ENCODE data around the gene BCAR1. TPM values are rescaled to one million over a fixed set of nuclear protein-coding genes. Genes with fewer than 3 reads are reported as not detected.
"Not testable (repeated sequence)": the region's sequence is repeated elsewhere in the genome, so short reads cannot be mapped to it uniquely, and the experiment has no call there.

The BCAR1 gene
- polyA plus RNA-seq, 3 donors from 2014 or later = not detected

GRCh38 chr16:75282466-75283281, 31.2 kb upstream of the BCAR1 start:
- Mint-ChIP-seq H3K27ac (no peak overlapping the region), H3K4me1 (peaks cover 5 to 6% of the 10 kb centered on the region in 2 donors), H3K4me3 (no peak overlapping the region), H3K36me3 (peaks cover 11 to 22% (median 14%) of the 10 kb centered on the region in 3 donors), H3K9me3 (no peaks in the 10 kb centered on the region), H3K27me3 (ENCODE audit: low read depth in 3 of 3) (peaks cover 27 to 43% (median 40%) of the 10 kb centered on the region in 3 donors)
- DNase-seq = no peak

GRCh38 chr16:75281826-75282225, 30.4 kb upstream of the BCAR1 start:
- DNase-seq = no peak
- Mint-ChIP-seq H3K4me1 (no peaks in the 10 kb centered on the region), H3K4me3 (no peak overlapping the region), H3K27me3 (ENCODE audit: low read depth in 3 of 3) (peaks cover 28 to 40% (median 38%) of the 10 kb centered on the region in 3 donors), H3K36me3 (peaks cover 11 to 22% (median 14%) of the 10 kb centered on the region in 3 donors), H3K9me3 (no peaks in the 10 kb centered on the region), H3K27ac (no peak overlapping the region)

- DNase-seq, H3K4me1 Mint-ChIP-seq, H3K9me3 Mint-ChIP-seq, H3K27ac Mint-ChIP-seq, H3K4me3 Mint-ChIP-seq: not testable (repeated sequence)
- Mint-ChIP-seq H3K36me3 (peaks cover 11 to 19% (median 14%) of the 10 kb centered on the region in 3 donors), H3K27me3 (ENCODE audit: low read depth in 3 of 3) (peaks cover 26 to 34% (median 33%) of the 10 kb centered on the region in 3 donors)
Observed at GRCh38 chr16:75281009-75281408, 29.6 kb upstream of the BCAR1 start.

GRCh38 chr16:75280331-75280804, 28.9 kb upstream of the BCAR1 start:
- Mint-ChIP-seq H3K27me3 (ENCODE audit: low read depth in 3 of 3) (peaks cover 22 to 38% (median 28%) of the 10 kb centered on the region in 3 donors), H3K9me3 (no peaks in the 10 kb centered on the region), H3K4me1 (no peaks in the 10 kb centered on the region), H3K27ac (no peak overlapping the region), H3K4me3 (no peak overlapping the region), H3K36me3 (peaks cover 7 to 15% (median 10%) of the 10 kb centered on the region in 3 donors)
- DNase-seq = no peak

GRCh38 chr16:75279305-75279704, 27.9 kb upstream of the BCAR1 start:
- peaks cover 21 to 40% (median 23%) of the 10 kb centered on the region in 3 donors for H3K27me3 Mint-ChIP-seq (ENCODE audit: low read depth in 3 of 3)
- peak overlapping the region in 1 of 5 donors; percentile 14 for H3K4me3 Mint-ChIP-seq
- no peak overlapping the region for H3K27ac Mint-ChIP-seq

GRCh38 chr16:75273054-75273925, 21.9 kb upstream of the BCAR1 start:
- Mint-ChIP-seq H3K4me3 (no peak overlapping the region), H3K27me3 (ENCODE audit: low read depth in 3 of 3) (peaks cover 13 to 30% (median 27%) of the 10 kb centered on the region in 3 donors), H3K4me1 (no peaks in the 10 kb centered on the region), H3K27ac (no peak overlapping the region), H3K36me3 (peaks cover 0 to 3% (median 0%) of the 10 kb centered on the region in 3 donors), H3K9me3 (no peaks in the 10 kb centered on the region)
- no peak for DNase-seq

More at GRCh38 chr16:75279305-75279704, 27.9 kb upstream of the BCAR1 start:
- Mint-ChIP-seq H3K36me3 (peaks cover 7 to 9% (median 7%) of the 10 kb centered on the region in 3 donors), H3K9me3 (no peaks in the 10 kb centered on the region), H3K4me1 (no peaks in the 10 kb centered on the region)
- no peak for DNase-seq

GRCh38 chr16:75272629-75273028, 21.2 kb upstream of the BCAR1 start:
- not testable (repeated sequence) for H3K4me3 Mint-ChIP-seq, H3K4me1 Mint-ChIP-seq, H3K27ac Mint-ChIP-seq, DNase-seq, H3K9me3 Mint-ChIP-seq, H3K36me3 Mint-ChIP-seq
- peaks cover 10 to 27% (median 24%) of the 10 kb centered on the region in 3 donors for H3K27me3 Mint-ChIP-seq (ENCODE audit: low read depth in 3 of 3)

- no peaks in the 10 kb centered on the region for H3K9me3 Mint-ChIP-seq
- peaks cover 0 to 3% (median 0%) of the 10 kb centered on the region in 3 donors for H3K36me3 Mint-ChIP-seq
- H3K4me1 Mint-ChIP-seq = no peaks in the 10 kb centered on the region
- DNase-seq = no peak
- no peak overlapping the region for H3K27ac Mint-ChIP-seq
- no peak overlapping the region for H3K4me3 Mint-ChIP-seq
- peaks cover 12 to 27% (median 23%) of the 10 kb centered on the region in 3 donors for H3K27me3 Mint-ChIP-seq (ENCODE audit: low read depth in 3 of 3)
Observed at GRCh38 chr16:75272097-75272551, 20.7 kb upstream of the BCAR1 start.

- Mint-ChIP-seq H3K4me3 (no peak overlapping the region), H3K4me1 (no peaks in the 10 kb centered on the region), H3K27ac (no peak overlapping the region), H3K9me3 (no peaks in the 10 kb centered on the region), H3K27me3 (ENCODE audit: low read depth in 3 of 3) (peaks cover 12 to 28% (median 23%) of the 10 kb centered on the region in 3 donors), H3K36me3 (peaks cover 0 to 3% (median 0%) of the 10 kb centered on the region in 3 donors)
- no peak for DNase-seq
Observed at GRCh38 chr16:75271441-75272096, 20.1 kb upstream of the BCAR1 start.

- DNase-seq, H3K27ac Mint-ChIP-seq, H3K4me3 Mint-ChIP-seq, H3K36me3 Mint-ChIP-seq, H3K9me3 Mint-ChIP-seq, H3K4me1 Mint-ChIP-seq: not testable (repeated sequence)
- H3K27me3 Mint-ChIP-seq (ENCODE audit: low read depth in 3 of 3) = peaks cover 15 to 35% (median 15%) of the 10 kb centered on the region in 3 donors
Observed at GRCh38 chr16:75269358-75269757, 17.9 kb upstream of the BCAR1 start.

GRCh38 chr16:75267631-75268264, 16.3 kb upstream of the BCAR1 start:
- H3K4me1 Mint-ChIP-seq = peaks cover 0 to 7% of the 10 kb centered on the region in 2 donors
- DNase-seq = no peak
- H3K9me3 Mint-ChIP-seq = peaks cover 0 to 4% (median 0%) of the 10 kb centered on the region in 6 donors
- no peak overlapping the region for H3K4me3 Mint-ChIP-seq
- peaks cover 16 to 29% (median 22%) of the 10 kb centered on the region in 3 donors for H3K27me3 Mint-ChIP-seq (ENCODE audit: low read depth in 3 of 3)
- no peak overlapping the region for H3K27ac Mint-ChIP-seq
- H3K36me3 Mint-ChIP-seq = no peaks in the 10 kb centered on the region

- peaks cover 18 to 31% (median 22%) of the 10 kb centered on the region in 3 donors for H3K27me3 Mint-ChIP-seq (ENCODE audit: low read depth in 3 of 3)
- peak overlapping the region in 4 of 5 donors; percentile 69 to 79 (median 76) for H3K4me3 Mint-ChIP-seq
- peaks cover 0 to 7% of the 10 kb centered on the region in 2 donors for H3K4me1 Mint-ChIP-seq
Observed at GRCh38 chr16:75266738-75267630, 15.6 kb upstream of the BCAR1 start.

More at GRCh38 chr16:75266738-75267630, 15.6 kb upstream of the BCAR1 start:
- no peak overlapping the region for H3K27ac Mint-ChIP-seq
- no peak for DNase-seq
- H3K9me3 Mint-ChIP-seq = peaks cover 0 to 5% (median 0%) of the 10 kb centered on the region in 6 donors
- H3K36me3 Mint-ChIP-seq = no peaks in the 10 kb centered on the region
